Activated CD8-positive, alpha-beta T cell treated with anti-CD3 and anti-CD28 coated beads for 36 hours (primary cell): ENCODE measurements around the gene RECQL5. TPM values are rescaled to one million over a fixed set of nuclear protein-coding genes. Genes with fewer than 3 reads are reported as not detected.

Source experiments
- ATAC-seq: fragments of 200-7000 bp; cut with Tn5 transposase; one replicate; pipeline ENCODE4 v1.10.0; 2021; ENCODE audit warnings: mild to moderate bottlenecking, moderate library complexity
- CTCF ChIA-PET: fragments of 350-600 bp; sonication (Branson Sonifier 250); formaldehyde crosslinking; loops from one replicate; lab custom pipeline; 2021; ENCODE audit warnings: antibody characterized with exemption; lab: Charles Lee
- POLR2A ChIA-PET: fragments of 350-600 bp; sonication (Branson Sonifier 250); formaldehyde crosslinking; loops from one replicate; lab custom pipeline; 2021; ENCODE audit warnings: antibody characterized with exemption; lab: Charles Lee
- DNase-seq: peaks from one replicate; pipeline ENCODE4 v3.0.0-alpha.2; 2020
- H3K27ac Mint-ChIP-seq: one replicate; pipeline ENCODE4 v1.8.0; 2021; ENCODE audit warnings: mild to moderate bottlenecking, mixed read lengths
- H3K27me3 Mint-ChIP-seq: one replicate; pipeline ENCODE4 v1.8.0; 2021; ENCODE audit warnings: mixed read lengths
- H3K36me3 Mint-ChIP-seq: one replicate; pipeline ENCODE4 v1.8.0; 2021; ENCODE audit warnings: low read depth, mixed read lengths
- H3K4me1 Mint-ChIP-seq: one replicate; pipeline ENCODE4 v1.8.0; 2021; ENCODE audit warnings: low read depth, mixed read lengths
- H3K4me3 Mint-ChIP-seq: one replicate; pipeline ENCODE4 v1.8.0; 2021; ENCODE audit warnings: mild to moderate bottlenecking, moderate library complexity, mixed read lengths
- H3K9me3 Mint-ChIP-seq: one replicate; pipeline ENCODE4 v1.8.0; 2021; ENCODE audit warnings: mixed read lengths
- intact Hi-C: fragments of 100-400 bp; cut with micrococcal nuclease; formaldehyde crosslinking; loops from one replicate; pipeline ENCODE4 v1.10.0; 2022
- total RNA-seq, 2 experiments: library from RNA; stranded (reverse); gene quantifications; one replicate each; pipeline ENCODE4 v1.2.3, GENCODE V29; 2021
- TF ChIP-seq, protein P1 (sequence below): fragments of 200-600 bp; IDR thresholded peaks from one replicate; pipeline ENCODE4 v1.8.0; 2022; ENCODE audit warnings: antibody characterized with exemption, mild to moderate bottlenecking

Gene RECQL5
- total RNA-seq, 2 experiments from 2014 or later: 33.3 to 34.2 TPM

GRCh38 chr17:75629157-75629556 lies 37.8 kb downstream of the RECQL5 start:
- TF ChIP-seq, protein P1, sequence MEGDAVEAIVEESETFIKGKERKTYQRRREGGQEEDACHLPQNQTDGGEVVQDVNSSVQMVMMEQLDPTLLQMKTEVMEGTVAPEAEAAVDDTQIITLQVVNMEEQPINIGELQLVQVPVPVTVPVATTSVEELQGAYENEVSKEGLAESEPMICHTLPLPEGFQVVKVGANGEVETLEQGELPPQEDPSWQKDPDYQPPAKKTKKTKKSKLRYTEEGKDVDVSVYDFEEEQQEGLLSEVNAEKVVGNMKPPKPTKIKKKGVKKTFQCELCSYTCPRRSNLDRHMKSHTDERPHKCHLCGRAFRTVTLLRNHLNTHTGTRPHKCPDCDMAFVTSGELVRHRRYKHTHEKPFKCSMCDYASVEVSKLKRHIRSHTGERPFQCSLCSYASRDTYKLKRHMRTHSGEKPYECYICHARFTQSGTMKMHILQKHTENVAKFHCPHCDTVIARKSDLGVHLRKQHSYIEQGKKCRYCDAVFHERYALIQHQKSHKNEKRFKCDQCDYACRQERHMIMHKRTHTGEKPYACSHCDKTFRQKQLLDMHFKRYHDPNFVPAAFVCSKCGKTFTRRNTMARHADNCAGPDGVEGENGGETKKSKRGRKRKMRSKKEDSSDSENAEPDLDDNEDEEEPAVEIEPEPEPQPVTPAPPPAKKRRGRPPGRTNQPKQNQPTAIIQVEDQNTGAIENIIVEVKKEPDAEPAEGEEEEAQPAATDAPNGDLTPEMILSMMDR: no peak
- DNase-seq: no peak
- intact Hi-C loops: no loop called here
- no peaks in the 10 kb centered on the region for H3K27me3 Mint-ChIP-seq
- no peaks in the 10 kb centered on the region for H3K9me3 Mint-ChIP-seq
- ATAC-seq: no peak
- no peak overlapping the region for H3K4me3 Mint-ChIP-seq
- no peak overlapping the region for H3K27ac Mint-ChIP-seq
- peaks cover 4% of the 10 kb centered on the region for H3K4me1 Mint-ChIP-seq
- CTCF ChIA-PET: interaction anchor here (0.9 to 12.2 kb wide), 5 partner anchors 10 to 197 kb away, joined by 3 to 280 read pairs (median 3); a partner anchor contains a TSS
- POLR2A ChIA-PET: interaction anchor here (0.6 to 1.1 kb wide), 3 partner anchors 16 to 123 kb away, joined by 3 to 5 read pairs (median 3); no protein-coding TSS in a partner anchor
- H3K36me3 Mint-ChIP-seq: no peaks in the 10 kb centered on the region

- ChIA-PET POLR2A (interaction anchor here (0.6 to 1.1 kb wide), 2 partner anchors 15 to 113 kb away, joined by 3 to 5 read pairs; no protein-coding TSS in a partner anchor), CTCF (interaction anchor here (1.1 to 12.2 kb wide), 2 partner anchors 26 to 120 kb away, joined by 4 to 280 read pairs; no protein-coding TSS in a partner anchor)
- ATAC-seq (no peak), DNase-seq (no peak)
- no peaks in the 10 kb centered on the region for H3K27me3 Mint-ChIP-seq
- H3K4me1 Mint-ChIP-seq: no peaks in the 10 kb centered on the region
- TF ChIP-seq, protein P1: no peak
- no peaks in the 10 kb centered on the region for H3K9me3 Mint-ChIP-seq
- no peaks in the 10 kb centered on the region for H3K36me3 Mint-ChIP-seq
- intact Hi-C loops: no loop called here
- no peak overlapping the region for H3K4me3 Mint-ChIP-seq
- no peak overlapping the region for H3K27ac Mint-ChIP-seq
Measured at GRCh38 chr17:75628425-75628824, 38.5 kb downstream of the RECQL5 start.

DNA sequence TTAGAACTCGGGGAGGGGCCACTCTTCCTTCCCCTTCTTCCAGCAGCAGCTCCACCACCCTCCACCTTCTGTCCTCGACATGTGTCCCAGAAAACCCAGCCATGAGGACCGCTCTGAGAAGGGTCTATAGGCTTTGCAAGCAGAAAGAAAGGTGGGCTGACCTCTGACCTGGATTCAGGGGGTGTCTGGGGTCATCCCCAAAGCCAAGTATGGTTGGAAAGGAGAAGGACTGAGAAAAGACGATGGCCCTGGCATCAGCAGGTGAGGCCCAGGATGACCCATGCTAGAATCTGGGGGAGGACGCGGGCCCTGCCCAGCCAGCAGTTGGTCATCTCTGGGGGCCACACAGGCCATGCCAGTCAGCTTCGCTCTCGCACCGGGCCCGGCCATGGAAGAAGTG lies 39.9 kb downstream of the RECQL5 start:
- H3K4me3 Mint-ChIP-seq: no peak overlapping the region
- DNase-seq: no peak
- intact Hi-C loops: no loop called here
- ChIA-PET CTCF (interaction anchor here (1.3 to 1.4 kb wide), 2 partner anchors 62 to 126 kb away, joined by 3 to 9 read pairs; no protein-coding TSS in a partner anchor), POLR2A (interaction anchor here (1.0 kb wide), 1 partner anchor 177 kb away, joined by 3 read pairs; no protein-coding TSS in a partner anchor)
- H3K4me1 Mint-ChIP-seq: no peaks in the 10 kb centered on the region
- TF ChIP-seq, protein P1: no peak
- no peaks in the 10 kb centered on the region for H3K36me3 Mint-ChIP-seq
- no peak overlapping the region for H3K27ac Mint-ChIP-seq
- H3K27me3 Mint-ChIP-seq: no peaks in the 10 kb centered on the region
- no peak for ATAC-seq
- no peaks in the 10 kb centered on the region for H3K9me3 Mint-ChIP-seq

DNA sequence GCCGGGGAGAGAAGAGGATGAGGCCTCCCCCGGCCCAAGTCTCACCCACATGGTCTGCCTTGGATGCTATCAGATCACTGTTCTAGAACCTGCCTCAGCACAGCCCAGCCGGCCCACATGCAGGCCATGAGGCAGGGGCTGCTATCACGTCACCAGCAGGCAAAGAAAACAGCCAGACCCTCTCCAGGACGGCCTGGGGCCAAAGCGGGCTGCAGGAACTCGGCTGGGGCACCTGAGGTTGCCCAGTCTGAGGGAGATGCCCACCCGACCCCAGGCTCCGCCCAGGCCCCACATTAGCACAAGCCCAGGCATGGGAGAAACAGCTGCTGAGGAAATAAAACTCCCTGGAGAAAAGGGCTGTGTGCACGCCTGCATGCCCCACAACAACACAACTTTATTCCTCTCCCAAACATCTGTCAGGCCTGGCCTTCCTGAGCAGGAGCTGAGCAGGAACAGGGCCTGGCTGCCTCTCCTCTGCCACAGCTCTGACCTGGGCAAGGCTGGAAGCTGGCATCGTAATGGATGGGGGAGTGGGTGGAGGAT lies 40.4 kb downstream of the RECQL5 start:
- DNase-seq (no peak), ATAC-seq (no peak)
- no peaks in the 10 kb centered on the region for H3K36me3 Mint-ChIP-seq
- POLR2A ChIA-PET: interaction anchor here (1.0 kb wide), 1 partner anchor 177 kb away, joined by 3 read pairs; no protein-coding TSS in a partner anchor
- no peak overlapping the region for H3K4me3 Mint-ChIP-seq
- TF ChIP-seq, protein P1: no peak
- H3K4me1 Mint-ChIP-seq: no peaks in the 10 kb centered on the region
- no peak overlapping the region for H3K27ac Mint-ChIP-seq
- no peaks in the 10 kb centered on the region for H3K9me3 Mint-ChIP-seq
- CTCF ChIA-PET: interaction anchor here (0.8 to 1.4 kb wide), 6 partner anchors 12 to 127 kb away, joined by 3 to 9 read pairs (median 3); no protein-coding TSS in a partner anchor
- no peaks in the 10 kb centered on the region for H3K27me3 Mint-ChIP-seq
- intact Hi-C loops: no loop called here
